ENCODE measurements around the gene ACOT8.

- no peak for TF ChIP-seq CTCF (conservative IDR thresholded peaks at IDR 0.05)
- no peak for TF ChIP-seq EZH2 (IDR thresholded peaks at IDR 0.05; ENCODE audit: low read depth)
Measured at GRCh38 chr20:45892828-45893500, 35.8 kb upstream of the ACOT8 start.

All from PC-9 (cell line).